ENCODE measurements around the gene TUFT1. TPM values are rescaled to one million over a fixed set of nuclear protein-coding genes. Genes with fewer than 3 reads are reported as not detected.

The TUFT1 gene
- total RNA-seq, 1 experiment from 2014 or later: 7.9 TPM

- H3K4me1 Mint-ChIP-seq: peaks cover 8% of the 10 kb centered on the region
- ATAC-seq (no peak), DNase-seq (ENCODE audit: low spot score) (no peak)
- no peaks in the 10 kb centered on the region for H3K27me3 Mint-ChIP-seq (ENCODE audit: low read depth)
- TF ChIP-seq ERG (CRISPR knock-in tag; IDR thresholded peaks at IDR 0.05) (no peak), GRHL2 (CRISPR knock-in tag; IDR thresholded peaks at IDR 0.05; ENCODE audit: insufficient replicate concordance, severe bottlenecking) (no peak), TCF7 (CRISPR knock-in tag; IDR thresholded peaks at IDR 0.05; ENCODE audit: low read depth) (no peak), CREB1 (CRISPR knock-in tag; IDR thresholded peaks at IDR 0.05) (no peak), ZBTB21 (CRISPR knock-in tag; IDR thresholded peaks at IDR 0.05; ENCODE audit: borderline replicate concordance) (no peak), JAZF1 (CRISPR knock-in tag; IDR thresholded peaks at IDR 0.05) (no peak), TP53 (CRISPR knock-in tag; IDR thresholded peaks at IDR 0.05) (no peak), IRF2 (CRISPR knock-in tag; IDR thresholded peaks at IDR 0.05; ENCODE audit: borderline replicate concordance, low read depth) (no peak), ZNF281 (CRISPR knock-in tag; IDR thresholded peaks at IDR 0.05) (no peak), HMGXB4 (CRISPR knock-in tag; IDR thresholded peaks at IDR 0.05) (no peak), ZNF416 (CRISPR knock-in tag; IDR thresholded peaks at IDR 0.05) (no peak), STAT6 (CRISPR knock-in tag; conservative IDR thresholded peaks at IDR 0.05; ENCODE audit: low read depth) (no peak), ZBTB43 (CRISPR knock-in tag; IDR thresholded peaks at IDR 0.05) (no peak), MXD4 (CRISPR knock-in tag; IDR thresholded peaks at IDR 0.05; ENCODE audit: borderline replicate concordance) (no peak), ZNF512 (CRISPR knock-in tag; IDR thresholded peaks at IDR 0.05; ENCODE audit: borderline replicate concordance) (no peak), ZNF317 (CRISPR knock-in tag; IDR thresholded peaks at IDR 0.05; ENCODE audit: borderline replicate concordance, low read depth) (no peak)
- POLR2A ChIA-PET: no interaction called here
- CTCF ChIA-PET: interaction anchor here (0.7 to 1.6 kb wide), 3 partner anchors 14 to 113 kb away, joined by 3 to 5 read pairs (median 3); no protein-coding TSS in a partner anchor
- H3K4me3 Mint-ChIP-seq: no peak overlapping the region
- peaks cover 25% of the 10 kb centered on the region for H3K36me3 Mint-ChIP-seq
- no peak overlapping the region for H3K27ac Mint-ChIP-seq
- H3K9me3 Mint-ChIP-seq: no peaks in the 10 kb centered on the region
Observed at GRCh38 chr1:151579436-151580225, 39.5 kb downstream of the TUFT1 start.

Data from WTC11 (cell line).